Right ventricle myocardium inferior (tissue), 1 donor: ENCODE results near the gene RPS3. TPM values are rescaled to one million over a fixed set of nuclear protein-coding genes. Genes with fewer than 3 reads are reported as not detected.
"Not testable (repeated sequence)": the region's sequence is repeated elsewhere in the genome, so short reads cannot be mapped to it uniquely, and the experiment has no call there.

Experiments used
- ATAC-seq: fragments of 200-7000 bp; cut with Tn5 transposase; one replicate; pipeline ENCODE4 v1.9.1; 2020; ENCODE audit warnings: mild to moderate bottlenecking, moderate library complexity
- DNase-seq: peaks from one replicate; pipeline ENCODE4 v3.0.0; 2021; ENCODE audit errors: missing footprints
- intact Hi-C: fragments of 100-400 bp; cut with DNase I; formaldehyde crosslinking; loops from one replicate; pipeline ENCODE4 v1.11.0; 2022
- long read RNA-seq: library from polyadenylated mRNA; unstranded; transcript quantifications from one replicate; pipeline ENCODE4 v2.0.0, GENCODE V29; 2021
- total RNA-seq: library from RNA; stranded (reverse); fragmentation: NEBNext Ultra II Directional; extraction: Animal tissue kit (Norgen Biotek cat#: 25700); gene quantifications from one replicate; pipeline ENCODE4 v1.2.1, GENCODE V29; 2021
- donor health status: DM: no; HTN: yes; CAD: no; lungs with severe emphysema.

RPS3 gene
- total RNA-seq: 972 TPM
- long read RNA-seq, transcript RPS3-217 (7 exons, 2,097 nt): major isoform, 302 of 316 reads
- long read RNA-seq, partial matches to known transcripts: 10 of 316 reads
- long read RNA-seq, other reads (novel, unspliced or antisense): 0 of 316 reads

DNA sequence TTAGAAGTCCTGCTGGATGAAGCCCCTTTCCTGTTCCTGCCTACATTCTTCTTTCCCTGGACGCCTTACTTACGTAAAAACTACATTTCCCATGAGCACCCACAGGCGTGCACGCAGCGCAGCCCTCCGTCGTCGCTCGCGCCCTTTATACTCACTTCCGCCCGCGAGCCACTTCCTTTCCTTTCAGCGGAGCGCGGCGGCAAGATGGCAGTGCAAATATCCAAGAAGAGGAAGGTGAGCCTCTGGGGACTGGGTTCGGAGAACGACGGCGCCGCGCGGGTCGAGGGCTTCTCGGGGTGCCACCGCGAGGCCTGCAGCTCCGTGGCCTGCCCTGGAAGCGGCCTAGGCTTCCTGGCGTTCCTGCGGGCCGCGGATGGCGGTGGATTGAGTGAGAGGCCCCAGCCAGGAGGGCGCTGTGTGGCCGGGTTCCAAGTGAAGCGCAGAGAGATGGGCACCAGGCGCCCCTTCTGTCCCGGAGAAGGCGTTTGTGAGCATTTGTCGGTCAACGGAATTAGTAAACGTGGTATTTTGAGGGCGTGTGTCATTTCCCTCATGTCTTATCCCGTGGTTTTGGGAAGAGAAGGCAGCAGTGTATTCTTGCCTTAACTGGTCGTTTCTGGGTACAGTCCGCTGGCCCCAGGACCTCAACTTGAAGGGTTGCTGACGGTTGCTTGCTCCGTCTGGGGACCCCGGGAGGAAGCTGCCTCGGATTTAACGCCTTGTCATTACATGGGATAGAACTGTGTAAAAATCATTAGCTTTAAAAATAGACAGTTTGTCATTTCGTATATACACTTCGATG is at the start of gene RPS3:
Gene RPS3 (plus strand): TSS at position 175 of the 802 bp plus-strand sequence. CDS start 30 bp downstream, at position 205.
- ATAC-seq (peak; percentile 98), DNase-seq (peak; percentile 98)
- intact Hi-C loops: no loop called here

DNA sequence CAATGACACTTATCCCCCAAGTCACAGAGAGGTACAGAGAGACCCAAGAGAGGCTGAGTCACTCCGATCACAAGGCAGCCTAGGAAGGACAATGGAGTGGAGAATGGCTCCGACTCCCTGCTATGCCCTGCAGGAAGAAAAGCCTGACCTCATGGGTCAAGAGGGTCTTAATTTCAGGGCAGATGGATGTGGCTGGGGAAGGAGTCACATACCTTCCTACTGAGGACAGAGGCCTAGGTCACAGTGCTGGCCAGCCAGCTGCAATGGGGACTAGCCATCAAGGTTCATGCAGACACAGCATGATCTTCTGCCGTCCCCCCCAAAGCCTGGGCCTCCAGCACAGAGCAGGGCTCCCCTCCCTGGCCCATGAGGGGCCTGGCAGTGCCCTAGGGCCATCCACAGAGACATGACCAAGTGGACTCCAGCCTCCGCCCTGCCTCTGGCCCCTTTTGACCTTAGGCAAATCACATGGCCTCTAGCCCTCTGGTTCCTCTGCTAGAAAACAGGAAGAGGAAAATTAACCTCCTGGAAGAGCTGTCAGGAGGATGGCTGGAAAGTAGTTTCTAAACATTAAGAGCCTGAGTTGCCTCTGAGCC is 49.7 kb upstream of the RPS3 start:
- DNase-seq (no peak), ATAC-seq (no peak)
- intact Hi-C loops: no loop called here

DNA sequence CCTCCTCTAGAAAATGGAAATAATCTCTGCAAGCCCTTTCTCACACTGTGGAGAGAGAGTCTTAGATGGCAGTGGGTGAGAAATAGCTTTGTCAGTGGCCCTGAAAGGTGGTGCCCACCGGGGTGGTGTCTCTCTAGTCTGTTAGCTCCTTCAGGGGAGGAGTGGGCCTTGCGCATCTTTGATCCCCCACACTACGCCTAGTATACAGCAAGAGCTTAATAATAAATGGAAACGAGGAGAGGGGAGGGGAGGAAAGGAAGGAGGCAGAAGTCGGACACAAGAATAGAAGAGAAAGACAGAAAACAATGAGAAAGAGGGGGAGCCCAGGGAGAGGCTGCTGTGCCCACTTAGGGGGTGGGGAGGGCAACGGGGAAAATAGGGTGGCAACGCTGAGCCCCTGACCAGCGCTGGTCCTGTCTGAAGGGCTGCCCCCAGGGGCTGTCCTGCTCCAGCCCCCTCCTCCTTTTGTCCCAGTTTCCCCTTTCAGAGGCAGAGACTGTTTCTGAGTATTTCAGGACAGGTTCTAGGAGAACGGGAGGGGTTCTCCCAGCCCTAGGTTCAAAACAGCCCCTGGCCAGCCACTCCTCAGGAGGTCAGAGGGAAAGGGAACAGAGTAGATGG is 49.1 kb upstream of the RPS3 start:
- DNase-seq: no peak
- ATAC-seq: no peak
- intact Hi-C loops: no loop called here

DNA sequence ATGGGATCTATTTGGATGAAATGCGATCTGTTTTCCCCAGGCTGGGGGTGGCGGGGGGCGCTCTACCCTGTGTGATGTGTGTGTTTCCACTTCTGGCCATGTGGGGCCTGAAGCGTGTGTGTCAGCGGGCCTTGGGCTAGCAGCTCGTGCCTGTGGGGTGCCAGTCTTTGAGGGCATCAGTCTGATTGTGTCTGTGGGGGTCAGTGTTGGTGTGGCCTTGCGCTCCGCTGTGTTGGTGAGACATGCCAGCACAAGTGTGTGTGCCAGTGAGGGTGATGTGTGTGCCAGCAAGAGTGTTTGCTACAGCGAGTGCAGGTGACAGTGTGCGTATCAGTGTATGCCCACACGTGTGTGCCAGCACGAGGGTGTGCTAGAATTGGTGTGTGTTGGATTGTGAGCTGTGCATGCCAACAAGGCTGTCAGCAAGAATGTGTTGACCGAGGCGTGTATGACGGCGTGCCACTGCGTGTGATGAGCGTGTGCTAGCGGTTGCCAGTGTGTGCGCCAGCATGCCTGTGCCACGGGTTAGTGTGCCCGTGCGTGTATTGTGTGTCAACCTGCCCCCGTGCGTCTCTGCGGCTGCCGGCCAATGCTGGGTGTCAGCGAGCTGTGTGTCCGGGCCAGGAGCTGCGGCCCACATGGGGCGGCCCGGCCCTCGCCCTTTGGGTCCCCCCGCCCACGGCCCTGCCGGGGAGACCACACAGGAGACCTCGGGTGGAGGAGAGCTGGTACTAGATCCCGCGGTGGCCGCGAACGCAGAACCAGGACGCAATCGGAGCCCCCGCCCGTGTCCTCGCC is 48.4 kb upstream of the RPS3 start:
- DNase-seq (peak; percentile 86), ATAC-seq (peak; percentile 24)
- intact Hi-C loops: no loop called here

DNA sequence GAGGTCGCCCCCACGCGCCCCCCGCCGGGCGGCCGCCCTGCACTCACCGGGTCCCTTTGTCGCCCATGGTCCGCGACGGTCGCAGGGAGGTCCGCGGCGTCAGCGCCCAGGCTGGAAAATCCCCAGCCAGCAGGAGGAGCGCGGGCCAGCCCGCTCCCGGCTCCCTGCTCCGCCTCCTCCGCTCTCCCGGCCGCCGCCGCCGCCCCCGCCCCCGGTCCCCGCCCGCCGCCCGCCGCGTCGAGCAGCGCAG is 47.9 kb upstream of the RPS3 start, which contains the start of gene ARRB1:
Gene ARRB1 (minus strand): TSS at position 121 of the 250 bp plus-strand sequence. CDS start 54 bp downstream, at position 67.
- intact Hi-C loops: no loop called here
- DNase-seq (no peak), ATAC-seq (peak; percentile 78)

DNA sequence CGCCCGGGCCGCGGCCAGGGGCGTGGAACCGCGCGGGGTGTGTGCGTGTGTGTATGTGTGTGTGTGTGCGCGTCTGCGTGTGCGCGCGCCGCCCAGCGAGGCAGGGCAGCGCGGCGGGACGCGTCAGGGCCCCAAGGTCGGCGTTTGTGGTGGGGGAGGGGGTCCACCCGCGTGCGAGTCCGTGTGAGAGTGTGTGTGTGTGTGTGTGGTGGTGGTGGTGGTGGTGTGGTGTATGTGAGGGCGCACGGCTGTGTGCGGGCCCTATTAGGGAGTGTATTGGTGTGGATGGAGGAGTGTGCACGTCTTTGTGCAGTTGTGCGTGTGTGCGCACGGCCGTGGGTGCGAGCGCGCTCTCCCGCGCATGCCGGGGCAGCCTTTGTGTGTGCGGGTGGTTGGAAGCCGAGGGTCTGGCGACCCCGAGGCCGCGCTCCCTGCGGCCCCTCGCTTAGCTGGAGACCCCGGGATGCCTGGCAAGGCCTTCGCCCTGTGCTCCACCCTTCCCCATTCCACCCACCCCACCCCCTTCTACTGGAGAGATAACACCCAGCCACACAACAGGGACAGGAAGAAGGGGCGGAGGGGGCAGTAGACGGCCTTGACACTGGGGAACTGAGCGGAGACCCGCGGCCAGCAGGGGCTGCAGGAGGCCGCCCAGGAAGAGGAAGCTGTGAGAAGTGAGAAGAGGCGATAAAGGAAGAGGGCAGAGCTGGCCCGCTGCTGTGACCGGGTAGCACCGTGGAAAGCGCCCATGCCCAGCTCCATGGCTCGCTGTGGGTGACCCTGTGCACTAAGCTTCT is 47.3 kb upstream of the RPS3 start:
- intact Hi-C loops: no loop called here
- peak; percentile 91 for DNase-seq
- ATAC-seq: peak; percentile 62

DNA sequence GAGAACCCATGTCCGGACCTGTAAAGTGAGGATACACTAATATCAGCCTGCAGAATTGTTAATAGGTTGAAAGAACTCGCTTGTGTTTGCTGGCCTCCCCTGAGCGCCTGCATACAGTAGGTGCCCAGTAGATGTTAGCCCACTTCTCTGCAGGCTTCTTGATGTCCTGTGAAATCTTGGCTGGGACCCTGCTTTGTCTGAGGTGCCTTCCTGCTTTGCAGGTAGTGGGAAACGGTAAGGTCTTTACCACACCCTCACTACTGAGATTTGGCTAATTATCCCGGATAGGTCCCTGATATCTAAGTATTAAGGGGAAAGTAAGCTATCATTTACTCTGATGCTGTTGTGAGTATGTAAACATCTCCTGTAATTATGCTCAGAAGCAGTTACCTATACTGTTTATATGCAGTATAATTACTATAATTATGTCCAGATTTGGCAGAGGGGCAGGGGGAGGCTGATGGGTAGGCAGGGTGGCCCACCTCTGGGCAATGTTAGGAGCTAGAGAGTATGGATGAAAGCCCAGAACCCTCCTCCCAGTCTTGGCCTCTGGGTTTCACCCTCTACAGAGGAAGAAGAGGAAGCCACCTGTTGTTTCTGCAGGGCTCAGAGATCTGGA is 46.6 kb upstream of the RPS3 start:
- ATAC-seq: no peak

DNA sequence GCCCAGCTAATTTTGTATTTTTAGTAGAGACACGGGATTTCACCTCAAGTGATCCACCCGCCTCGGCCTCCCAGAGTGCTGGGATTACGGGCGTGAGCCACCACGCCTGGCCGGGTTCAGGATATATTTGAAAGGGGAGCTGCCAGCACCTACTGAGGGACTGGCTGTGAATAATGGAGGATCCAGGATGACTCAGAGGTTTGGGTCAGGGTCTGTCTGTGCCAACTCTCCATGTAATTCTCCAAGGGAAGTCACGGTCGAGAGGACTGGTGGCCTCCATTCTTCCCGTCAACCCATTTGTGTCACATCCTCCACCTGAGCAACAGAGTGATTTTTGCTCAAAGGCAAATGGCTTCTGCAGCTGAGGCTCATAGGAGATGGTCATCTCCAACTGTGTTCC is 44.3 kb upstream of the RPS3 start:
- intact Hi-C loops: no loop called here
- ATAC-seq: no peak

More for the DNA sequence above, 46.6 kb upstream of the RPS3 start:
- DNase-seq: no peak
- intact Hi-C loops: no loop called here

DNA sequence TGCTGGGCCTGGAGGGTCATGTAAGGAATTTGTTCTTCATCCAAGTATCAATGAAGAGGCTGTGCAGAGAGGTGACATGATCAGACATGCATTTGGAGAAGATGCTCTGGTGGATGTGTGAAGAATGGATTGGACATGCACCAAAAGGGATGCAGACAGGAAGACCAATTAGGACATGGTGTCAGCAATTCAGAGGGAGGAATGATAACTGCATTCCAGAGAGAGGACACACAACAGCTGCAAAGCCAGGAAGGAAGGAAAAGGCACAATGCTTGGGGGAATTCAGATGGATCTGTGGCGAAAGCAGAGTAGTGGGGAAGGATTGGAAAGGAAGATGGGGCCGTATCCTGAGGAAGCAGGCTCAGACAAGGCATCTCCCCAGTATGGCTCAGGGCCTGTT is 42.7 kb upstream of the RPS3 start:
- intact Hi-C loops: no loop called here
- no peak for DNase-seq
- ATAC-seq: no peak

More for the DNA sequence above, 44.3 kb upstream of the RPS3 start:
- DNase-seq: no peak

DNA sequence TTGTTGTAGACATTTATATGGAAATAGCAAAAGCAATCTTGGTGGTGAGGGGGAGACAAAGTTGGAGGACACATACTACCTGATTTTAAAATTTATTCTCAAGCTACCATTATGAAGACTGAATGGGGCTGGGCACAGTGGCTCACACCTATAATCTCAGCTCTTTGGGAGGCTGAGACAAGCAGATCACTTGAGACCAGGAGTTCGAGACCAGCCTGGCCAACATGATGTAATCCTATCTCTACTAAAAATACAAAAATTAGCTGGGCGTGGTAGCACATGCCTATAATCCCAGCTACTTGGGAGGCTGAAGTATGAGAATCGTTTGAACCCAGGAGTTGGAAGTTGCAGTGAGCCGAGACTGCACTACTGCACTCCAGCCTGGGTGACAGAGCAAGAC is 37.0 kb upstream of the RPS3 start:
- DNase-seq, ATAC-seq, intact Hi-C loops: not testable (repeated sequence)

DNA sequence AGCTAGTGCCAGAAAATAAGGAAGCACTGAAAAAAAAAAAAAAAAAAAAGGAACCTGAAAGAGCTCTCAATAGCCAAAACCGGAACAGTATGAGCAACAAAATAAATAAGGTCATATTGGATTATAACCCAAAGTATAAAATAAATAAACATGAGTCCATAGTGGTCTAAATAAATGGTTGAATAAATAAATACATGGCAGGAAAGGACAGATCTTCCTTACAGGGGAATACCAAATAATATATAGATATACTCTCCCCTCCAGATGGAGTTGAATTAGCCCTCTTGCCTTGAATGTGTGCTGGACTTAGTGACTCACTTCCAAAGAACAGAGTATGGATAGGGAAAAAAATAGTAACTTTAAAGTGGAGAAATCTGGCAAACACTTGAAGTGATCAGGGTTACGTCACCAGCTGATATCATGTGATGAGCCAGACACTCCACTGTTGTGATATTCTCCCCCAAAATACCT is 33.6 kb upstream of the RPS3 start:
- DNase-seq (no peak), ATAC-seq (no peak)
- intact Hi-C loops: no loop called here

DNA sequence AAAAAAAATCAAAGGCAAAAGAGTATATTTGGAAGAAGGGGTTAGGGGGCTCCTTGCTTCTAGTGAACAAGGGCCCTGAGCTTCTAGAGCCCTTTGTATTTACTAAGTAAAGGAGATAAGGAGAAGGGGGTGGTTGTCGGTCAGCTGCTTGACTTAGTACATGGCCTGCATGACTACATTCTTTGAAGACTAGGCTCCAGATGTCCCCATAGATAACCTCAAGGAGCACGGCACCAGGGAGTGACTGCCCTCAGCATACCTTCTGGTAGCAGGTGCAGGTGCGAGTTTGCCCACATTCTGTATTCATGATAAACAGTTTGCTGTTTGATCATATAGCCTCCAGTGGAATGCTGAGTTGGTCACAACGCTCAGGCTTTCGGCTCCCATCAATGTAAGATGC is 32.5 kb upstream of the RPS3 start:
- ATAC-seq, intact Hi-C loops, DNase-seq: not testable (repeated sequence)

DNA sequence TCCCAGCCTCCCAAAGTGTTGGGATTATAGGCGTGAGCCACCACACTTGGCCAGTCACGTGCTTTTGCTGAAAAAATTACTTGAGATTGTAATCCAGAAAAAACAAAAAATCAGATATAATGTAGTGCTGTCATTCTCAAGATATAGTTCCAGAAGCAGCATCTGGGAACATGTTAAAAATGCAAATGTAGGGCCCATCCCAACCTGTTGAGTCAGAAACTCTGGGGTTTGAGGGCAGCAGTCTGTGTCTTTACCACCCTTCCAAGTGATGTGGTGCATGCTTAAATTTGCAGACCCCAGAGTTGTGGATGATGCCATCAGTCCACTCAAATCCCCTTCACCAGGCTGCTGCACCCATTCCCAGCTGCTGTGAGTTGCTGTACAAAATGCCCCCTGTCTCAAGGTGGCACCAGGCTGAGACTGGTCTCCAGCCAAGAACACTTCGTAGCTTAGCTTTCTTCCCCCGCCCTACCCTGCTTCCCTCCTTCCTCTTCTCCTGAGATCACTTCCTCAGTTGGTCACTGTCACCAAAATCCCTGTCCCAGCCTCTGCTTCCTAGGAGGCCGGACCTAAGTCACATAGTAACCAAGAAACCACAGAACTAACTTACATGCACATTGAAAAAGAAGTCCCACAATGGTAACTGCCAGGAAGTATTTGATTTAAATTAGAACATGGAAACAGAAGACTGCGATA is 29.6 kb upstream of the RPS3 start:
- peak; percentile 63 for ATAC-seq
- no peak for DNase-seq
- intact Hi-C loops: no loop called here

DNA sequence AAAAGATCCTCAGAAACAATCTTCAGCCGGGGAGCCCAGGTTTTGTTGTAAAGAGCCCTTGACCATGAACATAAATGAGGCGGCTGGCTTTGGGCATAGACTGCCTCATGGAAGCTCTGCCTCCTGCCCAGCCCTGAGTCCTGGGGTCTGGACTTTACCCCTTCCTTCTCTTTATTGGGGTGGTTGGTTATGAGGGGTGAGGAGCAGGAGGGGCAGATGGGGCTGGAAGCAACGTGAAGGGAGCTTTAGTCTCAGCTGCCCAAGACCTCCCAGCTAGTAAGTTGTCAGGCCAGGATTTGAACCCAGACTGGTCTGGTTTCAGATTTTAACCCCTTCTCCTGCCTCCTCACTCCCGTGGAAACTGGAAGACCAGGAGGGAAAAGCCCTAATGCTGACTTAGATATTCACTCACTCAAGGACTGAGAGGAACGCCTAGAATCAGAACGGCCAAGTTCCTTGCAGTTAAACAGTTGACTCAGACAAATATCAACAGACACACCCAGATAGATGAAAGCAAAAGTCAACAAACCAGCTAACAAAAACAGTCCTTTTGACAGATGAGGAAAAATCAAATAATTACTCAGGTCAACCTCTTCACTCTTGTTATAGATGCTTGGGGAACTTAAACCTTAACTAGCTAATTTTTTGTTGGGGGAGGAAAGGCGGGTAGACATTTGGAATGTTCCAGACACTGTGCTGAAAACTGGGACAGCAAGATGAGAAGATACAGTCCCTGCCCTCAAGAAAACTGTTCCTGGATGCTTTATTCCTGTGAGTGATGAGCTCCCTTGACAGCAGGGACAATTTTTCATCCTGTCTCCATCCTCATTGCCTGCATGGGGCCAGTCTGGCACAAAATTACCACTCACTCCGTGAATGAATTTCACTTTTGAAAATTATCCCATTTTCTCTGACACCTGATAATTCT is 27.1 kb upstream of the RPS3 start:
- DNase-seq (no peak), ATAC-seq (peak; percentile 56)
- intact Hi-C loops: no loop called here

DNA sequence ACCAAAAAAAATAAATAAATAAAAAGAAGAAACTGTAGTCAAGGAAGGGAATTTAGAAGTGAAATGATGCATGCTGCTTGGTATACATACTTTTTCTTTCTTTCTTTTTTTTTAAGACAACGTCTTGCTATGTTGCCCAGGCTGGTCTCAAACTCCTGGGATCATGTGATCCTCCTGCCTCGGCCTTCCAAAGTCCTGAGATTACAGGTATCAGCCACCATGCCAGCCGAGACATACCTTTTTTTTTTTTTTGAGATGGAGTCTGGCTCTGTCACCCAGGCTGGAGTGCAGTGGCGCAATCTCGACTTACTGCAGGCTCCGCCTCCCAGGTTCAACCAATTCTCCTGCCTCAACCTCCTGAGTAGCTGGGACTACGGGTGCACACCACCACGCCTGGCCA is 26.1 kb upstream of the RPS3 start:
- intact Hi-C loops: no loop called here
- DNase-seq: no peak
- no peak for ATAC-seq

DNA sequence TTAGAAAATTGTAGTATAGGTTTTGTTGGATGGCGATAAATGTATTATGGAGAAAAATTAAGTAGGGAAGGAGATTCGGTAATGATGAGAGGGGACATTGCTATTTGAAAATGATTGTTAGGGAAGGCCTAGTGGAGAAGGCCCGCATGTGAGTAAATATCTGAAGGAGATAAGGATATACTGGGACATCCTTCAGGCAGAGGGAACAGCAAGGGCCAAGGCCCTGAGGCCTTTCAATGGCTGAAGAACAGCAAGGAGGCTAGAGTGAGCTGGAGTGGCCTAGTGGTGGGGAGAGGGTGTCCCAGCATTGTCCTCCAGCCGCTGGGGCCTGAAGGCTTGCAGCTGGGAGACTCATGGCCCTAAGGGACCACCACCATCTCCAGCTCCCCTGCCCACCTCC is 24.7 kb upstream of the RPS3 start:
- no peak for ATAC-seq
- no peak for DNase-seq
- intact Hi-C loops: no loop called here
